H1 (cell line): ENCODE data around the gene SFN. TPM values are rescaled to one million over a fixed set of nuclear protein-coding genes. Genes with fewer than 3 reads are reported as not detected.

ENCODE experiments used
- ASH2L ChIP-seq: fragments of 200-600, 300-600 bp; sonication (generic); IDR thresholded peaks from one replicate; pipeline ENCODE4 v1.7.1; 2017; ENCODE audit warnings: low read length
- BCL11A ChIP-seq, 2 experiments: IDR thresholded peaks; one replicate each; pipeline ENCODE4 v1.6.1; 2011; ENCODE audit warnings: low read depth in 2 of 2, low read length in 2 of 2, mild to moderate bottlenecking in 2 of 2
- CEBPB ChIP-seq: IDR thresholded peaks from 2 replicates; pipeline ENCODE4 v1.6.1; 2012; ENCODE audit warnings: low read depth, low read length
- CTCF ChIP-seq, 3 experiments: IDR thresholded peaks; 1 replicate in 2 of 3; 2 replicates in 1 of 3; pipeline versions ENCODE4 v1.5.1 to v1.6.1; 2011; ENCODE audit warnings: low read length in 3 of 3, mild to moderate bottlenecking in 3 of 3, inconsistent platforms in 2 of 3, low read depth in 1 of 3, moderate library complexity in 1 of 3; ENCODE audit not compliant: insufficient read depth in 1 of 3; ENCODE audit errors: control extremely low read depth in 1 of 3
- E2F6 ChIP-seq: IDR thresholded peaks from 2 replicates; pipeline ENCODE4 v1.6.1; 2012; ENCODE audit warnings: inconsistent platforms
- EZH2 ChIP-seq: fragments of 200-600 bp; sonication (generic); IDR thresholded peaks from 2 replicates; pipeline ENCODE4 v1.7.1; 2012; ENCODE audit warnings: low read depth, mild to moderate bottlenecking, moderate library complexity, low read length, inconsistent platforms; ENCODE audit not compliant: severe bottlenecking
- MAX ChIP-seq: IDR thresholded peaks from 2 replicates; pipeline ENCODE4 v1.6.1; 2012; ENCODE audit warnings: inconsistent platforms
- NANOG ChIP-seq: IDR thresholded peaks from 2 replicates; pipeline ENCODE4 v1.6.1; 2011; ENCODE audit warnings: low read length, low read depth, mild to moderate bottlenecking, inconsistent platforms; ENCODE audit not compliant: insufficient read depth, poor library complexity, severe bottlenecking
- NRF1 ChIP-seq: IDR thresholded peaks from 2 replicates; pipeline ENCODE4 v1.6.1; 2011; ENCODE audit warnings: mild to moderate bottlenecking, low read depth, low read length, improper control_type of control experiment
- POLR2AphosphoS5 ChIP-seq: IDR thresholded peaks from 2 replicates; pipeline ENCODE4 v1.6.1; 2011; ENCODE audit warnings: low read depth, low read length
- RNF2 ChIP-seq: fragments of 200-900, 300-1000 bp; sonication (generic); IDR thresholded peaks from 2 replicates; pipeline ENCODE4 v1.7.1; 2016; ENCODE audit warnings: borderline replicate concordance, low read depth, mild to moderate bottlenecking, antibody characterized with exemption, low read length; ENCODE audit not compliant: poor library complexity, severe bottlenecking; ENCODE audit errors: missing control alignments
- SIRT6 ChIP-seq: IDR thresholded peaks from one replicate; pipeline ENCODE4 v1.7.1; 2012; ENCODE audit warnings: low read length, inconsistent platforms
- SP2 ChIP-seq: IDR thresholded peaks from 2 replicates; pipeline ENCODE4 v1.6.1; 2012; ENCODE audit warnings: mild to moderate bottlenecking, low read length, inconsistent platforms
- SP4 ChIP-seq: IDR thresholded peaks from 2 replicates; pipeline ENCODE4 v1.6.1; 2012; ENCODE audit warnings: low read length, inconsistent platforms
- TAF1 ChIP-seq: IDR thresholded peaks from 2 replicates; pipeline ENCODE4 v1.6.1; 2011; ENCODE audit warnings: mild to moderate bottlenecking, low read depth, low read length
- YY1 ChIP-seq: IDR thresholded peaks from 2 replicates; pipeline ENCODE4 v1.6.1; 2011; ENCODE audit warnings: low read depth, mild to moderate bottlenecking, low read length
- ZNF274 ChIP-seq: IDR thresholded peaks from 2 replicates; pipeline ENCODE4 v1.7.0; 2012; ENCODE audit warnings: low read length, borderline replicate concordance; ENCODE audit errors: extremely low read depth
- polyA plus RNA-seq, 7 experiments: library from polyadenylated mRNA; depleted of rRNA in 3 of 7; stranded (reverse) in 5 of 7; unstranded in 2 of 7; fragments of >200 nt in 5 of 7; fragments of 200-250 nt in 2 of 7; gene quantifications; 1 replicate in 5 of 7; 2 replicates in 1 of 7; 4 replicates in 1 of 7; pipeline versions ENCODE4 v1.2.1 to v1.2.3, GENCODE V29; 2011 to 2013; ENCODE audit warnings: missing spikeins in 2 of 7, mixed read lengths in 2 of 7
- total RNA-seq: library from RNA; stranded (reverse); fragmentation: NEBNext Ultra II Directional; extraction: Animal tissue kit (Norgen Biotek cat#: 25700); gene quantifications from 2 replicates; pipeline ENCODE4 v1.2.1, GENCODE V29; 2021

Gene SFN
- total and polyA plus RNA-seq, 2 of the 8 experiments (the other 6 are each of a cell fraction or from before 2014, with no cell fraction given), result 3.3 to 3.9 TPM

- no peak; a peak in 1 of 4 replicates for TF ChIP-seq CTCF (IDR thresholded peaks at IDR 0.05; ENCODE audit: control extremely low read depth in 1 of 3, insufficient read depth in 1 of 3, low read depth in 1 of 3, low read length in 3 of 3)
- TF ChIP-seq SP2, result peak; percentile 51
- no peak for TF ChIP-seq EZH2
- TF ChIP-seq E2F6, result peak; percentile 92
- TF ChIP-seq SP4, result no peak
- TF ChIP-seq RNF2, result no peak
- peak; percentile 54 for TF ChIP-seq ASH2L
- no peak for TF ChIP-seq ZNF274
- no peak for TF ChIP-seq NRF1
- TF ChIP-seq CEBPB, result no peak
- TF ChIP-seq TAF1, result peak; percentile 86
- TF ChIP-seq YY1, result no peak
- TF ChIP-seq NANOG, result peak; percentile 41
- peak; percentile 80 for TF ChIP-seq POLR2AphosphoS5
- TF ChIP-seq BCL11A (IDR thresholded peaks at IDR 0.05; ENCODE audit: low read depth in 2 of 2, low read length in 2 of 2), result no peak
- no peak for TF ChIP-seq SIRT6
- peak; percentile 66 for TF ChIP-seq MAX
Observed at GRCh38 chr1:26864610-26865480, 1.9 kb downstream of the SFN start (continued).
